Sigmoid colon (tissue), 7 donors: ENCODE results near the gene ABCG4. TPM values are rescaled to one million over a fixed set of nuclear protein-coding genes. Genes with fewer than 3 reads are reported as not detected.

Experiments used
- DNase-seq: peaks from one replicate; pipeline ENCODE4 v3.0.0-alpha.2; 2019
- H3K27ac ChIP-seq, 4 donors: fragments of 200-600 bp; sonication (generic); one replicate each; pipeline ENCODE4 v1.5.1; 2016 to 2019; ENCODE audit warnings: mild to moderate bottlenecking in 1 of 4
- H3K27me3 ChIP-seq, 3 donors: fragments of 200-600 bp; sonication (generic); one replicate each; pipeline ENCODE4 v1.5.1; 2019; ENCODE audit warnings: mild to moderate bottlenecking in 1 of 3
- H3K36me3 ChIP-seq, 4 donors: fragments of 200-600 bp; sonication (generic); one replicate each; pipeline ENCODE4 v1.5.1; 2016 to 2019
- H3K4me1 ChIP-seq, 4 donors: fragments of 200-600 bp; sonication (generic); one replicate each; pipeline ENCODE4 v1.5.1; 2017 to 2019
- H3K4me3 ChIP-seq, 4 donors: fragments of 200-600 bp; sonication (generic); one replicate each; pipeline ENCODE4 v1.5.1; 2017 to 2019; ENCODE audit warnings: mild to moderate bottlenecking in 2 of 4, moderate library complexity in 1 of 4
- H3K9me3 ChIP-seq, 4 donors: fragments of 200-600 bp in 3 of 4; sonication (generic) in 3 of 4; one replicate each; pipeline versions ENCODE4 v1.5.1 to v1.6.1; 2013 to 2019
- CTCF ChIP-seq, 4 experiments: fragments of 450-650 bp in 3 of 4; fragments of 200-600 bp in 1 of 4; IDR thresholded peaks; one replicate each; pipeline ENCODE4 v1.5.1; 2016 to 2019; ENCODE audit warnings: antibody characterized with exemption in 4 of 4, mild to moderate bottlenecking in 3 of 4, moderate library complexity in 2 of 4
- EP300 ChIP-seq, 4 donors: sonication (generic); formaldehyde crosslinking; IDR thresholded peaks; one replicate each; pipeline ENCODE4 v1.6.1; 2017; ENCODE audit warnings: antibody characterized with exemption in 4 of 4
- POLR2A ChIP-seq, 2 donors: fragments of 450-650 bp; IDR thresholded peaks; one replicate each; pipeline ENCODE4 v1.6.1; 2016; ENCODE audit warnings: antibody characterized with exemption in 2 of 2, mild to moderate bottlenecking in 2 of 2, moderate library complexity in 2 of 2
- POLR2AphosphoS5 ChIP-seq, 4 donors: sonication (generic); formaldehyde crosslinking; IDR thresholded peaks; one replicate each; pipeline ENCODE4 v1.6.1; 2017; ENCODE audit warnings: antibody characterized with exemption in 4 of 4
- WGBS, 2 donors: extraction: QIAGEN DNeasy Blood & Tissue Kit; methylation state at CpG; one replicate each; pipeline ENCODE4 v1.1.7; 2013; 5-methylcytosine and 5-hydroxymethylcytosine counted together
- intact Hi-C: fragments of 100-400 bp; cut with DNase I; formaldehyde crosslinking; loops from one replicate; pipeline ENCODE4 v1.15.1; 2023
- polyA plus RNA-seq, 3 donors: library from polyadenylated mRNA; stranded (reverse); fragments of 200-250 nt; gene quantifications; one replicate each; pipeline ENCODE4 v1.2.3, GENCODE V29; 2013
- total RNA-seq, 4 donors: library from RNA; depleted of rRNA; stranded (reverse); fragments of >200 nt; gene quantifications; one replicate each; pipeline ENCODE4 v1.1.0, GENCODE V29; 2016
- donor health status: healthy with polysubstance abuse.
- donor health status: Bipolar disorder and iron deficiency.
- donor health status: healthy.

Gene ABCG4
- total and polyA plus RNA-seq, 7 donors: under 0.01 to 0.55 (median 0.26) TPM; not detected in 2

- Histone ChIP-seq H3K4me1 (no peaks in the 10 kb centered on the region), H3K27ac (no peak overlapping the region), H3K9me3 (no peaks in the 10 kb centered on the region), H3K36me3 (no peaks in the 10 kb centered on the region), H3K4me3 (no peak overlapping the region), H3K27me3 (peaks cover 0 to under 1% (median 0%) of the 10 kb centered on the region in 3 donors)
- intact Hi-C loops: no loop called here
- DNase-seq: no peak
- TF ChIP-seq POLR2A (IDR thresholded peaks at IDR 0.05): no peak
- no peak for TF ChIP-seq CTCF (IDR thresholded peaks at IDR 0.05)
- no peak for TF ChIP-seq EP300 (IDR thresholded peaks at IDR 0.05)
- WGBS, 2 donors: 89 to 90% methylated on average over 5 of the region's 5 CpGs
Measured at GRCh38 chr11:119193001-119193400, 44.1 kb downstream of the ABCG4 start.

- H3K9me3 ChIP-seq: no peaks in the 10 kb centered on the region
- no peaks in the 10 kb centered on the region for H3K27me3 ChIP-seq
- H3K4me3 ChIP-seq: no peak overlapping the region
- no peak overlapping the region for H3K27ac ChIP-seq
- H3K36me3 ChIP-seq: no peaks in the 10 kb centered on the region
- TF ChIP-seq CTCF (IDR thresholded peaks at IDR 0.05) (no peak), EP300 (IDR thresholded peaks at IDR 0.05) (no peak), POLR2AphosphoS5 (IDR thresholded peaks at IDR 0.05) (no peak), POLR2A (IDR thresholded peaks at IDR 0.05) (no peak)
- 85 to 91% methylated on average over 10 of the region's 10 CpGs for whole genome bisulfite sequencing, 2 donors
- no peak for DNase-seq
- intact Hi-C loops: no loop called here
- no peaks in the 10 kb centered on the region for H3K4me1 ChIP-seq
Measured at GRCh38 chr11:119193626-119194025, 44.8 kb downstream of the ABCG4 start.

- no peak for DNase-seq
Measured at GRCh38 chr11:119194811-119195440, 46.1 kb downstream of the ABCG4 start.

GRCh38 chr11:119195680-119196079 lies 46.8 kb downstream of the ABCG4 start:
- Histone ChIP-seq H3K4me1 (no peaks in the 10 kb centered on the region), H3K4me3 (no peak overlapping the region), H3K27ac (no peak overlapping the region), H3K36me3 (no peaks in the 10 kb centered on the region), H3K27me3 (no peaks in the 10 kb centered on the region), H3K9me3 (no peaks in the 10 kb centered on the region)
- TF ChIP-seq CTCF (IDR thresholded peaks at IDR 0.05): no peak
- TF ChIP-seq EP300 (IDR thresholded peaks at IDR 0.05): no peak
- no peak for TF ChIP-seq POLR2A (IDR thresholded peaks at IDR 0.05)
- no peak for TF ChIP-seq POLR2AphosphoS5 (IDR thresholded peaks at IDR 0.05)
- intact Hi-C loops: loop anchor here (2.0 kb wide), 3 partner anchors 27 to 101 kb away; partner anchors contain the start of gene NLRX1
- WGBS, 2 donors: 15 to 45% methylated on average over 6 of the region's 6 CpGs
- no peak for DNase-seq

More at GRCh38 chr11:119194811-119195440, 46.1 kb downstream of the ABCG4 start:
- intact Hi-C loops: no loop called here
- no peaks in the 10 kb centered on the region for H3K4me1 ChIP-seq
- no peak overlapping the region for H3K27ac ChIP-seq
- no peaks in the 10 kb centered on the region for H3K27me3 ChIP-seq
- no peaks in the 10 kb centered on the region for H3K9me3 ChIP-seq
- WGBS, 2 donors: 58 to 72% methylated on average over 7 of the region's 7 CpGs
- no peaks in the 10 kb centered on the region for H3K36me3 ChIP-seq
- no peak overlapping the region for H3K4me3 ChIP-seq
- no peak for TF ChIP-seq EP300 (IDR thresholded peaks at IDR 0.05)
- no peak for TF ChIP-seq CTCF (IDR thresholded peaks at IDR 0.05)
- no peak for TF ChIP-seq POLR2A (IDR thresholded peaks at IDR 0.05)
- no peak for TF ChIP-seq POLR2AphosphoS5 (IDR thresholded peaks at IDR 0.05)
